BE2C (cell line): ENCODE results near the gene PDGFD.

Experiments used
- DNase-seq: peaks from one replicate; pipeline ENCODE4 v3.0.0-alpha.2; 2020
- H3K27me3 ChIP-seq: fragments of 250-450 bp; sonication (Bioruptor Pico); 2 replicates; pipeline ENCODE4 v1.5.1; 2020; ENCODE audit warnings: mild to moderate bottlenecking
- H3K36me3 ChIP-seq: fragments of 250-450 bp; sonication (Bioruptor Pico); 2 replicates; pipeline ENCODE4 v1.5.1; 2020; ENCODE audit warnings: mild to moderate bottlenecking
- H3K4me1 ChIP-seq: fragments of 250-450 bp; sonication (Bioruptor Pico); 2 replicates; pipeline ENCODE4 v1.5.1; 2020
- H3K4me3 ChIP-seq: 2 replicates; pipeline ENCODE4 v1.5.1; 2011; ENCODE audit warnings: low read depth, low read length
- H3K9me3 ChIP-seq: fragments of 250-450 bp; sonication (Bioruptor Pico); 2 replicates; pipeline ENCODE4 v1.5.1; 2020
- TF ChIP-seq, protein P1 (sequence below): IDR thresholded peaks from 2 replicates; pipeline ENCODE4 v1.5.1; 2012; ENCODE audit warnings: mild to moderate bottlenecking, low read depth, low read length

The PDGFD gene

DNA sequence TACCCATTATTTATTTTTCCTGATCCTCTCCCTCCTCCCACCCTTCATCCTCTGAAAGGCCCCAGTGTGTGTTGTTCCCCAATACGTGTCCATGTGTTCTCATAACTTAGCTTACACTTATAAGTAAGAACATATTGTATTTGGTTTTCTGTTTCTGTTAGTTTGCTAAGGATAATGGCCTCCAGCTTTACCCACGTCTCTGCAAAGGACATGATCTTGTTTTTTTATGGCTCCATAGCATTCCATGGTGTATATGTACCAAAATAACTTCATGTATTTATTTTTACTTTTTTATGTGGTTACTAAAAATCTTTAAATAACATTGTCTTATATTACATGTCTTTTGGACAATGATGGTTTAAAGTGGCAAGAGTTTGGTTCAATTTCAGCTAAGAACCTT is 15.2 kb downstream of the PDGFD start:
- TF ChIP-seq, protein P1, sequence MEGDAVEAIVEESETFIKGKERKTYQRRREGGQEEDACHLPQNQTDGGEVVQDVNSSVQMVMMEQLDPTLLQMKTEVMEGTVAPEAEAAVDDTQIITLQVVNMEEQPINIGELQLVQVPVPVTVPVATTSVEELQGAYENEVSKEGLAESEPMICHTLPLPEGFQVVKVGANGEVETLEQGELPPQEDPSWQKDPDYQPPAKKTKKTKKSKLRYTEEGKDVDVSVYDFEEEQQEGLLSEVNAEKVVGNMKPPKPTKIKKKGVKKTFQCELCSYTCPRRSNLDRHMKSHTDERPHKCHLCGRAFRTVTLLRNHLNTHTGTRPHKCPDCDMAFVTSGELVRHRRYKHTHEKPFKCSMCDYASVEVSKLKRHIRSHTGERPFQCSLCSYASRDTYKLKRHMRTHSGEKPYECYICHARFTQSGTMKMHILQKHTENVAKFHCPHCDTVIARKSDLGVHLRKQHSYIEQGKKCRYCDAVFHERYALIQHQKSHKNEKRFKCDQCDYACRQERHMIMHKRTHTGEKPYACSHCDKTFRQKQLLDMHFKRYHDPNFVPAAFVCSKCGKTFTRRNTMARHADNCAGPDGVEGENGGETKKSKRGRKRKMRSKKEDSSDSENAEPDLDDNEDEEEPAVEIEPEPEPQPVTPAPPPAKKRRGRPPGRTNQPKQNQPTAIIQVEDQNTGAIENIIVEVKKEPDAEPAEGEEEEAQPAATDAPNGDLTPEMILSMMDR: no peak
- Histone ChIP-seq H3K4me3 (no peak overlapping the region), H3K36me3 (no peaks in the 10 kb centered on the region), H3K4me1 (peaks cover 3% of the 10 kb centered on the region; the same call in 1 of the 2 replicates), H3K9me3 (no peaks in the 10 kb centered on the region), H3K27me3 (no peaks in the 10 kb centered on the region)
- no peak for DNase-seq

DNA sequence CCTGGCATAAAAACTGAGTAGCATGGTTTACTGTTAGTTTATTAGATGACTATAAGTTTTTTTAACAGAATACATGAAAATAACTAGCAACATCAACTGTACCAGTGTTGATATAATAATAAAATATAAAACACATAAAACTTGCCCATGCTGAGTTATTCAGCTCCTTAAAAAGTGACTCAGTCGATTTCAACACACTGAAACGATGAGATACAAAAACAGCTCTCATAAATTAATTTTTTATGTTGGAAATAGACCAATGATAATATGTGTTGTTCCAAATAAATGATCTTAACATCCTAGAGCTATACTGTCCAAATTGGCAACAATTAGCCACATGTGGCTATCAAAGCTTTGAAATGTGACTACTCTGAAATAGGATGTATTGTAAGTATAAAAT is 15.9 kb downstream of the PDGFD start:
- TF ChIP-seq, protein P1: no peak
- no peaks in the 10 kb centered on the region for H3K9me3 ChIP-seq
- no peaks in the 10 kb centered on the region for H3K27me3 ChIP-seq
- H3K36me3 ChIP-seq: no peaks in the 10 kb centered on the region
- peaks cover 2% of the 10 kb centered on the region; the same call in 1 of the 2 replicates for H3K4me1 ChIP-seq
- H3K4me3 ChIP-seq: no peak overlapping the region
- DNase-seq: no peak

DNA sequence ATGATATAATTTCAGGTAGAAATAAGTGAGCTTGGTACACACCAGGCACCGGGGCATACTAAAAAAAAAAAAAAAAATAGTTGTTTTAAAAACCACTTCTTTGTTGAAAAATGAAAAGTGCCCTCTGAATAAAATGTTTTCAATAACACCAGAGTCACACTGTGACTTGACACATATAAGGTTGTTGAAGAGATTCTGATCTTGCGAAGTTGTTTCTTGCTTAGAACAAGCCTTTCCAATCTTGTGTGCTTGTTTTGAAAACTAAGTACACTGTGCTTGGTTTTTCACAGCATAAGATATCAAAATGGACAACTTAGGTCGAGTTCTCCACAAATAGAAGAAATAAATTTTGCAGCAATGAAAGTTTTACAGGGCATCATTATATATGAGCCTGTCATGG is 17.0 kb downstream of the PDGFD start:
- Histone ChIP-seq H3K4me3 (no peak overlapping the region), H3K36me3 (no peaks in the 10 kb centered on the region), H3K27me3 (no peaks in the 10 kb centered on the region), H3K9me3 (no peaks in the 10 kb centered on the region), H3K4me1 (no peaks in the 10 kb centered on the region; the same call in 1 of the 2 replicates)
- DNase-seq: no peak
- TF ChIP-seq, protein P1: no peak

DNA sequence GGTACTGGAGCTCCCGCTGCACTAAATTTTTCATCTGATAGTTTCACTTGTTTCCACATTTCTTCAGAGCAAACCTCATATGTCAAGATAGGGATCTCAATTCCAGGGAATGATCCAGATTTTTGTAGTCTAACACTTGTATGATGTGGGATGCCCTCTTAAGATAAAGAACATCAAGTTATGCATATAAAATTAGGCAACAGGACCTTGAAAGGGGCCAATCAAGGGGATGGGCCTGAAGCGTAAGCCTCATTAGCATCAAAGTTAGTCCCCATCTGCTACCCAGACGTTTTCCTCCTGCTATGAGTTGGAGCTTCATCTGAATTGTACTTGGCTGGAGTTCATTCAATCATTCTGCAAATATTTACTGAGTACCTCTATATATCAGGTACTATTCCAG is 17.5 kb downstream of the PDGFD start:
- Histone ChIP-seq H3K4me1 (no peaks in the 10 kb centered on the region; the same call in 1 of the 2 replicates), H3K36me3 (no peaks in the 10 kb centered on the region), H3K9me3 (no peaks in the 10 kb centered on the region), H3K4me3 (no peak overlapping the region), H3K27me3 (no peaks in the 10 kb centered on the region)
- no peak for DNase-seq
- TF ChIP-seq, protein P1: no peak

DNA sequence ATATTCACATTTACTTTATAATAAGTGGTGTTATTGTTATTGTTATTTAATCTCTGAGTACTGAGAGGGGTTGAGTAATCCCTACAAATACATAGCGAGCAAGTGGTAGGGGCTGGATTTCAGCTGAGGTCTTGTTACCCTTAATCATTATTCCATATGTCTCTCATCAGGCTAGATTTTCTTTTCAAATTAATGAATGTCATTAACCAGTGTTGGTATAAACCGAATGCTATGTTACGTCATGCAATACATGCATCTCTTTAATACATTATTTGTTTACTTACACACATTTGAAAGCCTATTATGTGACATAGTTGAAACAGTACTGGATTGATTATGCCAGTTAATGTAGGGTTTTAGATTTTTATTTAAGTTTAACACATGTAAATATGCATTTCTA is 18.9 kb downstream of the PDGFD start:
- no peak overlapping the region for H3K4me3 ChIP-seq
- H3K9me3 ChIP-seq: no peaks in the 10 kb centered on the region
- H3K36me3 ChIP-seq: no peaks in the 10 kb centered on the region
- TF ChIP-seq, protein P1: no peak
- no peak for DNase-seq
- no peaks in the 10 kb centered on the region for H3K27me3 ChIP-seq
- H3K4me1 ChIP-seq: no peaks in the 10 kb centered on the region; the same call in 1 of the 2 replicates

DNA sequence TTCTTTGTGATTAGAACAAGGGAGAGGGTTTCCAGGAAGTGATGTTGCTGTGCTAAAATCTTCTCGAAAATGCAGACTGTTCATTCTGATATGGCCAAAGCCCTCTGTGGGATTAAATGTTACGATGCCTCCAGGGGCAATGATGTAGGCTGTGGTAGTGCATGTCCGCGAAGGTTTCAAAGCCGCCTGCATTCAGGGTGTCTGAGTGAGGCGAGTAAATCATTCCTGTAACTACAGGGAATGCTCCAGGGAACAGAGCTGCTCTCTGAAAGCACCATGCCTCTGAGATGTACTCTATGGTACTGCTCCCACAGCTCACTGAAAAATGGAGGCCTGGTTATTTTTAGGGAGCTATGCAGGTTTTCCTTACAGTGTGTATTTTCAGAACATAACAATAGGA is 21.2 kb downstream of the PDGFD start:
- no peaks in the 10 kb centered on the region for H3K27me3 ChIP-seq
- DNase-seq: no peak
- no peak overlapping the region for H3K4me3 ChIP-seq
- H3K9me3 ChIP-seq: no peaks in the 10 kb centered on the region
- H3K36me3 ChIP-seq: no peaks in the 10 kb centered on the region
- no peaks in the 10 kb centered on the region; the same call in none of the 2 replicates for H3K4me1 ChIP-seq
- TF ChIP-seq, protein P1: no peak
